H9 (cell line): ENCODE data around the gene SDHB. TPM values are rescaled to one million over a fixed set of nuclear protein-coding genes. Genes with fewer than 3 reads are reported as not detected.

Experiments used
- DNase-seq: peaks from one replicate; pipeline ENCODE4 v3.0.0-alpha.2; 2017
- H2AFZ ChIP-seq: one replicate; pipeline ENCODE4 v1.6.1; 2013; ENCODE audit warnings: mild to moderate bottlenecking, low read length, control low read depth, moderate library complexity
- H2AK5ac ChIP-seq: 2 replicates; pipeline ENCODE4 v1.6.1; 2013; ENCODE audit warnings: low read length, control low read depth, mixed read lengths; ENCODE audit not compliant: insufficient read length
- H2BK120ac ChIP-seq: one replicate; pipeline ENCODE4 v1.6.1; 2013; ENCODE audit warnings: low read depth, mild to moderate bottlenecking, low read length, control low read depth, inconsistent platforms; ENCODE audit not compliant: poor library complexity, severe bottlenecking
- H2BK12ac ChIP-seq: 2 replicates; pipeline ENCODE4 v1.6.1; 2013; ENCODE audit warnings: low read length, control low read depth, mixed read lengths, low read depth; ENCODE audit not compliant: insufficient read length
- H2BK15ac ChIP-seq: 2 replicates; pipeline ENCODE4 v1.6.1; 2013; ENCODE audit warnings: low read depth, low read length, control low read depth
- H2BK20ac ChIP-seq: one replicate; pipeline ENCODE4 v1.6.1; 2013; ENCODE audit warnings: low read depth, mild to moderate bottlenecking, low read length, control low read depth, inconsistent platforms; ENCODE audit not compliant: poor library complexity, severe bottlenecking
- H2BK5ac ChIP-seq: 2 replicates; pipeline ENCODE4 v1.6.1; 2013; ENCODE audit warnings: low read length, control low read depth, mixed read lengths; ENCODE audit not compliant: insufficient read length
- H3K14ac ChIP-seq: 2 replicates; pipeline ENCODE4 v1.6.1; 2013; ENCODE audit warnings: low read length, control low read depth; ENCODE audit not compliant: insufficient read depth
- H3K18ac ChIP-seq: 2 replicates; pipeline ENCODE4 v1.6.1; 2013; ENCODE audit warnings: low read depth, mild to moderate bottlenecking, mixed read lengths, low read length, control low read depth; ENCODE audit not compliant: insufficient read length
- H3K23ac ChIP-seq: 2 replicates; pipeline ENCODE4 v1.6.1; 2013; ENCODE audit warnings: low read length, control low read depth, mixed read lengths, low read depth; ENCODE audit not compliant: insufficient read length
- H3K23me2 ChIP-seq: 2 replicates; pipeline ENCODE4 v1.6.1; 2013; ENCODE audit warnings: low read depth, mild to moderate bottlenecking, mixed read lengths, low read length, control low read depth; ENCODE audit not compliant: insufficient read length, poor library complexity, severe bottlenecking
- H3K27ac ChIP-seq: 2 replicates; pipeline ENCODE4 v1.5.1; 2013; ENCODE audit warnings: low read length, control low read depth, mixed read lengths, low read depth; ENCODE audit not compliant: insufficient read length
- H3K27me3 ChIP-seq: 2 replicates; pipeline ENCODE4 v1.6.1; 2013; ENCODE audit warnings: low read length, control low read depth, inconsistent platforms; ENCODE audit not compliant: insufficient read depth
- H3K4ac ChIP-seq: 2 replicates; pipeline ENCODE4 v1.6.1; 2013; ENCODE audit warnings: low read depth, mild to moderate bottlenecking, control low read depth, inconsistent platforms, low read length, moderate library complexity
- H3K4me1 ChIP-seq: 2 replicates; pipeline ENCODE4 v1.6.1; 2013; ENCODE audit warnings: low read length, control low read depth, inconsistent platforms; ENCODE audit not compliant: insufficient read depth
- H3K4me2 ChIP-seq: 2 replicates; pipeline ENCODE4 v1.6.1; 2013; ENCODE audit warnings: low read length, control low read depth, mixed read lengths; ENCODE audit not compliant: insufficient read length, insufficient read depth
- H3K56ac ChIP-seq: 2 replicates; pipeline ENCODE4 v1.6.1; 2013; ENCODE audit warnings: low read depth, mild to moderate bottlenecking, mixed read lengths, low read length, control low read depth; ENCODE audit not compliant: insufficient read length
- H3K79me1 ChIP-seq: 2 replicates; pipeline ENCODE4 v1.6.1; 2013; ENCODE audit warnings: low read depth, mild to moderate bottlenecking, moderate library complexity, low read length, control low read depth, inconsistent platforms; ENCODE audit not compliant: insufficient read depth, poor library complexity, severe bottlenecking
- H3K79me2 ChIP-seq: 2 replicates; pipeline ENCODE4 v1.6.1; 2013; ENCODE audit warnings: low read length, control low read depth, inconsistent platforms; ENCODE audit not compliant: insufficient read depth
- H3K9ac ChIP-seq: 2 replicates; pipeline ENCODE4 v1.6.1; 2013; ENCODE audit warnings: low read length, control low read depth, mixed read lengths; ENCODE audit not compliant: insufficient read length; ENCODE audit errors: extremely low read depth
- H3K9me3 ChIP-seq: one replicate; pipeline ENCODE4 v1.6.1; 2013; ENCODE audit warnings: low read depth, low read length, inconsistent platforms; ENCODE audit not compliant: control insufficient read depth
- H3T11ph ChIP-seq: one replicate; pipeline ENCODE4 v1.6.1; 2013; ENCODE audit warnings: mild to moderate bottlenecking, low read length, control low read depth, inconsistent platforms
- H4K20me1 ChIP-seq: one replicate; pipeline ENCODE4 v1.6.1; 2013; ENCODE audit not compliant: control insufficient read depth, insufficient read length, insufficient read depth
- H4K5ac ChIP-seq: 2 replicates; pipeline ENCODE4 v1.6.1; 2013; ENCODE audit warnings: low read depth, mild to moderate bottlenecking, mixed read lengths, low read length, control low read depth; ENCODE audit not compliant: insufficient read length
- H4K8ac ChIP-seq: replicated peaks from 2 replicates; pipeline ENCODE4 v1.6.1; 2013; ENCODE audit warnings: low read length, control low read depth, mixed read lengths, low read depth; ENCODE audit not compliant: insufficient read length
- H4K91ac ChIP-seq: 2 replicates; pipeline ENCODE4 v1.6.1; 2013; ENCODE audit warnings: low read depth, mild to moderate bottlenecking, moderate library complexity, mixed read lengths, low read length, control low read depth; ENCODE audit not compliant: insufficient read length
- H3K27ac Mint-ChIP-seq, 3 experiments: 2 replicates in 2 of 3; 3 replicates in 1 of 3; pipeline ENCODE4 v1.8.0; 2020 to 2021; ENCODE audit warnings: mixed read lengths in 3 of 3, mild to moderate bottlenecking in 1 of 3, moderate library complexity in 1 of 3
- H3K27me3 Mint-ChIP-seq: 2 replicates; pipeline ENCODE4 v1.8.0; 2021; ENCODE audit warnings: low read depth, mild to moderate bottlenecking, moderate library complexity, mixed read lengths
- H3K36me3 Mint-ChIP-seq, 3 experiments: 2 replicates in 2 of 3; 3 replicates in 1 of 3; pipeline ENCODE4 v1.8.0; 2020 to 2021; ENCODE audit warnings: low read depth in 3 of 3, mixed read lengths in 3 of 3; ENCODE audit not compliant: insufficient read depth in 1 of 3
- H3K4me1 Mint-ChIP-seq, 2 experiments: 2 replicates each; pipeline ENCODE4 v1.8.0; 2020; ENCODE audit warnings: mixed read lengths in 2 of 2
- H3K4me3 Mint-ChIP-seq, 2 experiments: 2 replicates in 1 of 2; 3 replicates in 1 of 2; pipeline ENCODE4 v1.8.0; 2020 to 2021; ENCODE audit warnings: mild to moderate bottlenecking in 2 of 2, mixed read lengths in 2 of 2, moderate library complexity in 1 of 2
- H3K9me3 Mint-ChIP-seq, 2 experiments: 2 replicates in 1 of 2; 3 replicates in 1 of 2; pipeline ENCODE4 v1.8.0; 2020; ENCODE audit warnings: mild to moderate bottlenecking in 2 of 2, mixed read lengths in 2 of 2, moderate library complexity in 1 of 2
- CTCF ChIP-seq: fragments of 200-600 bp; sonication (generic); conservative IDR thresholded peaks from 3 replicates; pipeline ENCODE4 v1.8.0; 2021; ENCODE audit warnings: antibody characterized with exemption, mild to moderate bottlenecking
- WGBS: extraction: QIAGEN DNeasy Blood & Tissue Kit; methylation state at CpG from one replicate; pipeline ENCODE4 v1.1.7; 2013; ENCODE audit warnings: missing lambda C conversion rate, low lambda C conversion rate, mixed read lengths; ENCODE audit not compliant: insufficient read length; ENCODE audit errors: extremely low coverage; 5-methylcytosine and 5-hydroxymethylcytosine counted together
- total RNA-seq: library from RNA; stranded (reverse); gene quantifications from 2 replicates; pipeline ENCODE4 v1.2.1, GENCODE V29; 2021

Gene SDHB
- total RNA-seq, 1 experiment from 2014 or later: 77.5 TPM

GRCh38 chr1:16999863-17000262 is 54.0 kb downstream of the SDHB start:
- Mint-ChIP-seq H3K36me3 (peaks cover 15 to 60% (median 48%) of the 10 kb centered on the region in 3 experiments), H3K4me1 (no peaks in the 10 kb centered on the region), H3K4me3 (no peak overlapping the region), H3K9me3 (no peaks in the 10 kb centered on the region), H3K27me3 (no peaks in the 10 kb centered on the region), H3K27ac (no peak overlapping the region)
- Histone ChIP-seq H3K4me1 (no peaks in the 10 kb centered on the region), H4K5ac (no peak overlapping the region), H3K56ac (no peak overlapping the region), H3K27ac (no peak overlapping the region), H3K4me2 (no peak overlapping the region), H2AFZ (no peak overlapping the region), H2BK5ac (no peak overlapping the region), H4K91ac (no peak overlapping the region), H2BK120ac (no peak overlapping the region), H3K9ac (no peak overlapping the region), H3K79me1 (no peaks in the 10 kb centered on the region), H3K18ac (no peak overlapping the region), H3T11ph (no peak overlapping the region), H3K23ac (no peak overlapping the region), H2BK12ac (no peak overlapping the region), H3K23me2 (no peaks in the 10 kb centered on the region), H4K8ac (no peak overlapping the region), H4K20me1 (no peaks in the 10 kb centered on the region), H3K27me3 (no peaks in the 10 kb centered on the region), H2AK5ac (no peak overlapping the region), H3K4ac (no peak overlapping the region), H3K79me2 (no peaks in the 10 kb centered on the region), H2BK20ac (no peak overlapping the region), H2BK15ac (no peak overlapping the region), H3K9me3 (no peaks in the 10 kb centered on the region), H3K14ac (no peak overlapping the region)
- DNase-seq: no peak
- TF ChIP-seq CTCF: peak; percentile 46
- no CpG with 5 or more reads among the region's 8 CpGs for WGBS
